ENCODE results near the gene KCNQ1.

GRCh38 chr11:2655834-2656622 is 211.2 kb downstream of the KCNQ1 start:
- no peak for TF ChIP-seq CTCF (IDR thresholded peaks at IDR 0.05)
- TF ChIP-seq POLR2A (IDR thresholded peaks at IDR 0.05) = no peak
- no peak for TF ChIP-seq EP300 (IDR thresholded peaks at IDR 0.05)
- no peak for TF ChIP-seq POLR2AphosphoS5 (IDR thresholded peaks at IDR 0.05)
